Urothelium cell line (cell line): ENCODE results near the gene CES5A.
"Not testable (repeated sequence)": the region's sequence is repeated elsewhere in the genome, so short reads cannot be mapped to it uniquely, and the experiment has no call there.

Experiments used
- DNase-seq: peaks from one replicate; pipeline ENCODE4 v3.0.0; 2011; ENCODE audit warnings: low spot score, mixed read lengths
- FAIRE-seq: peaks from 2 replicates; lab custom pipeline; 2011; peaks lifted over from hg19 to GRCh38; lab: Jason Lieb, UNC

Gene CES5A

DNA sequence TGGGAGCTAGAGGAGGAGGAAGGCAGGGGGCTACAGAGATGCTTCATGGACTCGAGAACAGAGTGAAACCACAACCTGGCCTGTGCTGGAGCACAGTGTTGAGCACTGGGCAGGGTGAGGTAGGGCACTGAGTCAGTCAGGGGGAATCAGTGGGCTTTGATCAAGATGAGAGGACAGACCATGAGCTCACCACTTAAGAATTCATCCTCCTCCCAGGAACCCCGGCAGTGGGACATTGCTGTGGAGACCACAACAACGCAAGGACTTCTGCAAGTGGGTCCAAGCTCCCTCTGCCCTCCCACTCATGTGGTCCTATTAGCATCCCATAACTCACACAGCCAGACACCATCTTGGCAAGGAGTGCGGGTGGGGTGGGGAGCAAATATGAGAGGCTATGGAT lies 1.7 kb upstream of the CES5A start:
- FAIRE-seq (peak; percentile 35), DNase-seq (peak; percentile 87)

DNA sequence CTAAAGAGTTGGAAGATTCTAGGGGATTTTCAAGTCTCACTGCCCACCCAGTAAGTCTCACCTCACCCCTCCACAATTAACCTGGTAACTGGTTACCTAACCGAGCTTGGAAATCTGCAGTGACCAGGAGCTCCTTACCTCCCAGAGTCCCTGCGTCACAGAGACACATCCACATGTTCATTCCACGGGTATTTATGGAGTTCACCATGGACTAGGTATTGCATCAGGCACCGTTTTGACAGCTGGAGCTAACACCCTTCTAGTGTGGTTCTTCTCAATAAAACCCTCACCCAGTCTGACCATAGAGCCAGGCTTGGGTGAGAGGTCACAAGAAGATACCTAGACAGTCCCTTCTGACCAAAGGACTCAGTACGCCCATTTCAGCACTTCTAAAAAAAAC lies 2.1 kb downstream of the CES5A start:
- DNase-seq (no peak), FAIRE-seq (no peak)

GRCh38 chr16:55872130-55872529 lies 3.0 kb downstream of the CES5A start:
- no peak for DNase-seq
- FAIRE-seq: no peak

GRCh38 chr16:55871411-55872038 lies 3.6 kb downstream of the CES5A start:
- DNase-seq (no peak), FAIRE-seq (no peak)

DNA sequence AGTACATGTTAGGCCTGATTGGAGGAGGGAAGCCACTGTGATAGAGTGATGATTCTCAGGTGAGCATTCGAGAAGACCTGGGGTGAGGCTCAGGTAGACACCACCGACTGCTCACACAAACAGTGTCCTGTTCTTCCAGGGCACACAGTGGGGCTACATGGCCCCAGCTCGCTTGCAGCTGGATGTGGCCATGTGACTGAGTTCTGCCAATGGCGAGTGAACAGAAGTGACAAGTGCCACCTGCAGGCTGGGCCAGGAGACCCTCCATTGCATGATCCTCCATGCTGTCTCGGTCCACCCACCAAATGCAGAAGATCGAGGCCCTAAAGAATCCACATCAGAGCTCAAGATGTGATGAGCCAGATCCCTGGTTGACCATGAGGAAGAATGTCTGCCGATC lies 6.2 kb downstream of the CES5A start:
- FAIRE-seq: no peak
- DNase-seq: no peak

GRCh38 chr16:55868137-55868536 lies 7.0 kb downstream of the CES5A start:
- DNase-seq: no peak
- no peak for FAIRE-seq

- FAIRE-seq (no peak), DNase-seq (no peak)
Observed at GRCh38 chr16:55861288-55861687, 13.9 kb downstream of the CES5A start.

- not testable (repeated sequence) for FAIRE-seq, DNase-seq
Observed at GRCh38 chr16:55857650-55858049, 17.5 kb downstream of the CES5A start.

DNA sequence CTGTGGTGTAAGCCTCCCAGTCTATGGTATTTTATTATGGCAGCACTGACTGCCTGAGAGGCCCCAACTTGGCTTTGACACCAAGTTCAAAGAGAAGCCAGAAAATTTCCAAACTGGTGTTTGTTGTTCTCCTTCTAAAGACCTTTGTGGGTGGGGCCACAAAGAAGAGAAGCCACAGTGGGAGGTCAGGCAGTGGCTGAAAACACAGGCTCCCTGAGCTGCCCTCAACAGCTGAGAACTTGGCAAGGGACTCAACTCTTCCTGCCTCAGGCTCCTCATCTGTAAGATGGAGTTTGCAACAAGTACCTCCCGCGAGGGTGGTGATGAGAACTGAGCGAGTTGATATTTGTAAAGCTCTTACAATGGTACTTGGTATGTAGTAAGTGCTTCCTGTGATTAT lies 18.2 kb downstream of the CES5A start:
- DNase-seq (no peak), FAIRE-seq (no peak)

- FAIRE-seq (no peak), DNase-seq (no peak)
Observed at GRCh38 chr16:55853114-55853513, 22.1 kb downstream of the CES5A start.

DNA sequence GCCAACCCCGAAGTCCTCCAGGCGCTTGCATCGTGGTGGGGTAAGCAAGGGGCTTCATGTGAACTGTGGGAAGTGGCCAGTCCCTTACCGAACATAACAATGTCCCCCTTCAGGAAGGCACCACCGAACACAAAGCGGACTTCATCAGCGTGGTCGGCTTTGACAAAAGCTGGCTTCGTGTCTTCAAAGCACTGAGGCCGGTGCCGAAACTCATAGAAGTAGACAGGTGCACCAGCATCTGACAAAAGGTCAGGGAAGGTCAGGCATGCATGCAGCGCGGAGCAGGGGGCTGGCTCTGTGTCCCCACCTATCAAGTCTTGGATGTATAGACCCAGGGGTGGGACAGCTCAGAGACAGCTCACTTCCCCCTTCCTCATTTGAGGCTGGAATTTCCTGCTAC lies 25.6 kb downstream of the CES5A start:
- FAIRE-seq (no peak), DNase-seq (no peak)

DNA sequence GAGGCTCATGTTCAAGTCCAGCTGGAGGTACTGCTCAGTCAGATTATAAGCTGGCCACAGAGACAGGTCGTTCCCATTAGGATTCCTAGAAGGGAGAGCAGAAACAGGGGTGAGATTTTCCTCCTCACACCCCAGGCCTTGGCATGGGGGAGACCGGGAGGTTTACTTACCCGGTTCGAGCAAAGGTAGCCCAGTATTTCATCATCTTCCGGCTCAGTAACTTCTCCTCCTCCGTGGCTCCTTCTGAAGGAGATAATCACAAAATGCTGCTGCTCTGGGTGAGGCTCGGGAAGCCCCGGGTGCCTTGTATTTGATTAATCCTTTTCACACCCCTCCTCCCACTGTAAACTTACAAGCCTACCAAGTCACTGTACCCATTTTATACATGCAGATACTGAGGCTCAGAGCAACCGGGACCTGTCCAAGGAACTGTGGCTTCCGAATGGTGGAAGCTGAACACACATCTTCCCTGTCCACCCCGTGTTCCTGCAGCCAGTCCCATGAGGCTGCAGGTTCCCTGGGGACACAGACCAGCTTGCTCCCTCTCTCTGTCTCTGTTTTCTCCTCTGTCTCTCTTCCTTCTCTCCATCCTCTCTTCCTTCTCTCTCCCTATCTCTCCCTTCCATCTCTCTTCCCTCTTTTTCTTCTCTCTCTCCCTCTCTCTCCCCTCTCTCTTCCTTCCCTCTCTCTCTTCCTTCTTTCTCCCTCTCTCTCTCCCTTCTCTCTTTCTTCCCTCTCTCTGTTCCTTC lies 28.4 kb downstream of the CES5A start:
- DNase-seq (no peak), FAIRE-seq (no peak)

DNA sequence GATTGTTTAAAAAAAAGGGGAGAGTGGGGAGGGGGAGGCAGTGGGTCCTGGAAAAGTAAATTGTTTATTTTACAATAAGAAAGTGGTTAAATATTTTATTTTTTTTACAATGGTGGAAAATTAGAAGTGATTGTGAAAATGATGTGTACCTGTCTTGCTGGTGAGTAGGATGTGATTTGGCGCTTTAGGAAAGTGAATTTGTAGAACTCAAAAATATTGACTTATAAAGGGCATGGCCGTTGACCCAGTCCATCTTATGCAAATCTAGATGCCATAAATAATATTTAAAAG lies 32.1 kb downstream of the CES5A start:
- no peak for FAIRE-seq

GRCh38 chr16:55842369-55843104 lies 32.6 kb downstream of the CES5A start:
- DNase-seq (peak; percentile 57), FAIRE-seq (no peak)

More for the DNA sequence above, 32.1 kb downstream of the CES5A start:
- no peak for DNase-seq

DNA sequence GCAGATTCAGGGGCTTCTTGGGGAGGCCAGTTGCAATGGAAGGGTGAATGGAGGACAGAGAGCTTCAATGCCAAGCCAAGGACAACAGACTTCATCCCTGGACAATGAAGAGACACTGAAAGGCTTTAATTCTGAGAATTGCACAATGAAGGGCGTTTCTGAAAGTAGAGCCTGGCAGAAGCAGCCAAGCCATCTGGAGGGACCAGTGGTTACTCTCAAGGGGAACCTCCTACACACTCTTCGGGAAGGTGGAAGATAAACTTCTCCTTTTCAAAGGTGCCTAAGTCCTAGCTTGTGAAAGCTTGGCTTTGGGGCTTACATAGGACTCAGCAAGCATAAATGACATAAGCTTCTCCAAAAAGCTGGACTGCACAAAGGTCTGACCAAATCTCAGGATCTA lies 36.1 kb downstream of the CES5A start:
- DNase-seq (no peak), FAIRE-seq (no peak)

- DNase-seq (no peak), FAIRE-seq (no peak)
Observed at GRCh38 chr16:55836158-55836611, 39.0 kb downstream of the CES5A start.

GRCh38 chr16:55835581-55835980 lies 39.6 kb downstream of the CES5A start:
- DNase-seq (no peak), FAIRE-seq (no peak)

GRCh38 chr16:55835173-55835572 lies 40.0 kb downstream of the CES5A start:
- not testable (repeated sequence) for FAIRE-seq

DNA sequence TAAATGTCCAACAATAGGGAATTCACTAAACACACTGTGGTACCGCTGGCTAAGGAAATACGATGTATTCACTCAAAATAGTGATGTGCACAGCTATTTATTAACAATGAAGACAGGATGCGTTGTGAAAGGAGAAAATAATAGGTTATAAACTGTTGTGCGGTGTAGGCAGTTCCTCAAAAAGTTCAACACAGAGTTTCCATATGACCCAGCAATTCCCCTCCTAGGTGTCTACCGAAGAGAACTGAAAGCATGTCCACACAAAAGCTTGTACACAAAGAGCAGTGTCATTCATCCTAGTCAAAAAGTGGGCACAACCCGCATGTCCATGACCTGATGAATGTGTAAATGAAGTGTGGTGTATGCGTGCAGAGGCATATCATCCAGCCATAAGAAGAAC lies 41.1 kb downstream of the CES5A start:
- FAIRE-seq (no peak), DNase-seq (no peak)

More at GRCh38 chr16:55835173-55835572, 40.0 kb downstream of the CES5A start:
- DNase-seq: not testable (repeated sequence)

- no peak for FAIRE-seq
- no peak for DNase-seq
Observed at GRCh38 chr16:55832773-55833691, 42.1 kb downstream of the CES5A start, which contains the start of gene CES1. Gene CES1, minus strand, starts transcription at chr16:55833096. Its CDS starts 41 bp downstream, at chr16:55833055.

GRCh38 chr16:55832425-55832772 lies 42.8 kb downstream of the CES5A start:
- FAIRE-seq: no peak

More at GRCh38 chr16:55832425-55832772, 42.8 kb downstream of the CES5A start:
- no peak for DNase-seq
